ENCODE results near the gene TERC.

The TERC gene

GRCh38 chr3:169764882-169765612 is at the start of gene TERC:
TSS of gene TERC (minus strand) at chr3:169765060.
- in situ Hi-C loops (cut with HindIII; ENCODE audit: low sequenced_read_pairs): no loop called here

GRCh38 chr3:169813757-169814517 is 49.1 kb upstream of the TERC start:
- in situ Hi-C loops (cut with HindIII; ENCODE audit: low sequenced_read_pairs): no loop called here

GRCh38 chr3:169813278-169813677 is 48.4 kb upstream of the TERC start:
- in situ Hi-C loops (cut with HindIII; ENCODE audit: low sequenced_read_pairs): no loop called here

GRCh38 chr3:169812332-169813235 is 47.7 kb upstream of the TERC start, which contains the start of the genes LRRC34 and LRRIQ4:
TSS of gene LRRC34 (minus strand) at chr3:169812904. CDS start at chr3:169812548, 356 bp downstream.
TSS of gene LRRIQ4 (plus strand) at chr3:169812870. CDS start at chr3:169821922, 9,052 bp downstream.
- in situ Hi-C loops (cut with HindIII; ENCODE audit: low sequenced_read_pairs): no loop called here

- in situ Hi-C loops (cut with HindIII; ENCODE audit: low sequenced_read_pairs): no loop called here
Observed at GRCh38 chr3:169811631-169812331, 46.9 kb upstream of the TERC start.

GRCh38 chr3:169809230-169809795 is 44.5 kb upstream of the TERC start:
- in situ Hi-C loops (cut with HindIII; ENCODE audit: low sequenced_read_pairs): no loop called here

GRCh38 chr3:169804681-169805080 is 39.8 kb upstream of the TERC start:
- in situ Hi-C loops (cut with HindIII; ENCODE audit: low sequenced_read_pairs): no loop called here

GRCh38 chr3:169792359-169792758 is 27.5 kb upstream of the TERC start:
- in situ Hi-C loops (cut with HindIII; ENCODE audit: low sequenced_read_pairs): no loop called here

- in situ Hi-C loops (cut with HindIII; ENCODE audit: low sequenced_read_pairs): no loop called here
Observed at GRCh38 chr3:169790687-169791429, 26.0 kb upstream of the TERC start.

GRCh38 chr3:169790219-169790618 is 25.4 kb upstream of the TERC start:
- in situ Hi-C loops (cut with HindIII; ENCODE audit: low sequenced_read_pairs): no loop called here

GRCh38 chr3:169787791-169788190 is 22.9 kb upstream of the TERC start:
- in situ Hi-C loops (cut with HindIII; ENCODE audit: low sequenced_read_pairs): no loop called here

- in situ Hi-C loops (cut with HindIII; ENCODE audit: low sequenced_read_pairs): no loop called here
Observed at GRCh38 chr3:169787120-169787519, 22.3 kb upstream of the TERC start.

- in situ Hi-C loops (cut with HindIII; ENCODE audit: low sequenced_read_pairs): no loop called here
Observed at GRCh38 chr3:169781209-169781855, 16.5 kb upstream of the TERC start.

- in situ Hi-C loops (cut with HindIII; ENCODE audit: low sequenced_read_pairs): no loop called here
Observed at GRCh38 chr3:169780742-169781141, 15.9 kb upstream of the TERC start.

GRCh38 chr3:169777822-169778221 is 13.0 kb upstream of the TERC start:
- in situ Hi-C loops (cut with HindIII; ENCODE audit: low sequenced_read_pairs): no loop called here

GRCh38 chr3:169774186-169774585 is 9.3 kb upstream of the TERC start:
- in situ Hi-C loops (cut with HindIII; ENCODE audit: low sequenced_read_pairs): no loop called here

GRCh38 chr3:169772897-169773816 is 8.3 kb upstream of the TERC start, which contains the start of gene MYNN:
TSS of gene MYNN (plus strand) at chr3:169773396. CDS start at chr3:169774296, 900 bp downstream.
- in situ Hi-C loops (cut with HindIII; ENCODE audit: low sequenced_read_pairs): no loop called here
